HG03045 (cell line): ENCODE measurements around the gene UNCX.
"Not testable (repeated sequence)": the region's sequence is repeated elsewhere in the genome, so short reads cannot be mapped to it uniquely, and the experiment has no call there.

Experiments
- ATAC-seq: cut with Tn5 transposase; IDR thresholded peaks from one replicate; pipeline ENCODE4 v1.9.1; 2021; ENCODE audit warnings: mild to moderate bottlenecking, moderate library complexity; ENCODE audit not compliant: unreplicated experiment

Gene UNCX

DNA sequence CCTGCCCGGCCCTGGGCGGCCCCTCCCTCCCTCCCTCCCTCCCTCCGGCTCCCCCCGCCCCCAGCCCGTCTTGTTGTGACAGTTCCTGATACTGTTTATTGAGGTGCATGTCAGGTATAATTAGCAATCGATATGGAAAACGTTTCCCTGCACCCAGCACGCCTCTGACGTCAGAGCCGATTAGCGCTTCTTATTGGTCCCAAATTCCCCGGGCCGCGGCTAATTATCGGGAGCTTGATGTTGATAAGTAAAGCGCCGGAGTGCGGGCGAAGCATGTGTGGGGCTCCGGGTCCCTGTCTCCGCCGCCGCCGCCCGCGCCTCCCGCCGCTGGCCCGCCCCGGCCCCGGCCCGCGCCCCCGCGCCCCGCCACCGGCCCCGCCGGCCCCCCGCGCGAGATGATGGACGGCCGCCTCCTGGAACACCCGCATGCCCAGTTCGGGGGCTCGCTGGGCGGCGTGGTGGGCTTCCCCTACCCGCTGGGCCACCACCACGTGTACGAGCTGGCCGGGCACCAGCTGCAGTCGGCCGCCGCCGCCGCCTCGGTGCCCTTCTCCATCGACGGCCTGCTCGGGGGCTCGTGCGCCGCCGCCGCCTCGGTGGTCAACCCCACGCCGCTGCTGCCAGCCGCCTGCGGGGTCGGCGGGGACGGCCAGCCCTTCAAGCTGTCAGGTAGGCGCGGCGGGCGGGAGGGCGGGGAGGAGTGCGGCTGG, at the start of gene UNCX:
UNCX (plus strand) TSS at position 250 of the 710 bp plus-strand sequence; CDS start at position 396, 146 bp downstream.
- no peak for ATAC-seq

DNA sequence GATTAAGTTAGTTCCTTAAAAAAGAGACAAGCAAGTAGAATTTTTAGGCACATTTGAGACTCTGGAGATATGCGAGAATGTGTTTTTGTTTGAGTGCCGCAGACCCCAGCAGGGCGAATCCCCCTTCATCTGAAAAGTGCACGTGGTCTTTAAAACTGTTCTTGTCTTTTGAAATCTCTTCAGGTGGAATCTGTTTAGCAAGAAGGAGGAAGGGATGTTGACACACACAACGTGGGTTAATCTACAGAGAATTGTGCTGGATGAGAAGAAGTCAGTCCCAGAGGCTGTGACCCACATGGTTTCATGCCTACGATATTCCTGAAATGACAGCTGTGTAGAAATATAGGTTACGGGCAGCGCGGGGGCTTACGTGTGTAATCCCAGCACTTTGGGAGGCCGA, 45.5 kb upstream of the UNCX start:
- ATAC-seq = no peak

DNA sequence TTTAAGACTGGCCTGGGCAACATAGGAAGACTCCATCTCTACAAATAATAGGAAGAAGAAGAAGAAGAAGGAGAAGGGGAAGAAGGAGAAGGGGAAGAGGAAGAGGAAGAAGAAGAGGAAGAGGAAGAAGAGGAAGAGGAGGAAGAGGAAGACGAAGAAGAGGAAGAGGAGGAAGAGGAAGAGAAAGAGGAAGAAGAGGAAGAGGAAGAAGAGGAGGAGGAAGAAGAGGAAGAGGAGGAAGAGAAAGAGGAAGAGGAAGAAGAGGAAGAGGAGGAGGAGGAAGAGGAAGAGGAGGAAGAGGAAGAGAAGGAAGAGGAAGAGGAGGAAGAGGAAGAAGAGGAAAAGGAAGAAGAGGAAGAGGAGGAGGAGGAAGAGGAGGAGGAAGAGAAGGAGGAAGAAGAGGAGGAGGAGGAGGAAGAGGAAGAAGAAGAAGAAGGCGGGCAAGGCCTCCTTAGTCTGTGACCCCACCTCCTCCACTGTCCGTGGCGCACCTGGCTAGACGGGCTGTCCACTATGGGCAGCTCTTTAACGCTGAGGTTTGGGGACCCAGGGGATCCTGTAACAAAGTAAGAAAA, 43.9 kb upstream of the UNCX start:
- no peak for ATAC-seq

DNA sequence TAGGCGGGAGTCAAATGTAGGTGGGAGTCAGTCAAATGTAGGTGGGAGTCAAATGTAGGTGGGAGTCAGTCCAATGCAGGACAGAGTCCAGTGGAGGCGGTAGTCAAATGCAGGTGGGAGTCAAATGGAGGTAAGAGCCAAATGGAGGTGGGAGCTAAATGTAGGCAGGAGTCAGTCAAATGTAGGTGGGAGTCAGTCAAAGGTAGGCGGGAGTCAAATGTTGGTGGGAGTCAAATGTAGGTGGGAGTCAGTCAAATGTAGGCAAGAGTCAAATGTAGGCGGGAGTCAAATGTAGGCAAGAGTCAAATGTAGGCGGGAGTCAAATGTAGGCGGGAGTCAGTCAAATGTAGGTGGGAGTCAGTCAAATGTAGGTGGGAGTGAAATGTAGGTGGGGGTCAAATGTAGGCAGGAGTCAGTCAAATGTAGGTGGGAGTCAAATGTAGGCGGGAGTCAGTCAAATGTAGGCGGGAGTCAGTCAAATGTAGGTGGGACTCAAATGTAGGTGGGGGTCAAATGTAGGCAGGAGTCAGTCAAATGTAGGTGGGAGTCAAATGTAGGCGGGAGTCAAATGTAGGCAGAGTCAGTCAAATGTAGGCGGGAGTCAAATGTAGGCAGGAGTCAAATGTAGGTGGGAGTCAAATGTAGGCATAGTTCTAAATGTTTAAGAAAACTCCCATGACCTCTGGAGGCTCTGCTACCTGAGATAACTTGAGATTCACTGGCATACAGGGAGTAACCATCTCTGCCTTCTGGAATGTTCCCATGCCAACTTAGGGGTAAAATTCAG, 42.5 kb upstream of the UNCX start:
- no peak for ATAC-seq

DNA sequence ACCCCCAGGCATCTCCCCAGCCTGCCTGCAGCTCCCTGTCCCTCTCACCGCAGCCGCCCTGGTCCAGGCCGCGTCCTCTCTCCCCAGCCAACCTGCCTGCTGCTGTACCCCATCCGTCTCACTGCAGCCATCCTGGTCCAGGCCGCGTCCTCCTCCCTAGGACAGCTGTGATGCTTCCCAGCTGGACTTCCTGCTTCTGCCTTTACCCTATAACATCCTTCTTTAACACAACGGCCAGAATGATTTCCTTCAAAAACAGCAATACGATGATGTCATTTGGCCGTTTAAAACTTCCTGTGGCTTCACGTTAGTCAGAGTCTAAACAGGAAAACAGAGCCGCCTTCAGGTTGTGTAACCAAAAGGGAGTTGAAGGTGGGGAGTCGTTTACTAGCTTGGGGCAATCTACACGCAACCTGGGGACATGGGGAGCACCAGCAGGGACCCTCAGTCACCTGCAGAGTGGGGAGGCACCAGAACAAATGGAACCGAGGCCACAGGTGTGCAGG, 40.4 kb upstream of the UNCX start:
- ATAC-seq = no peak

DNA sequence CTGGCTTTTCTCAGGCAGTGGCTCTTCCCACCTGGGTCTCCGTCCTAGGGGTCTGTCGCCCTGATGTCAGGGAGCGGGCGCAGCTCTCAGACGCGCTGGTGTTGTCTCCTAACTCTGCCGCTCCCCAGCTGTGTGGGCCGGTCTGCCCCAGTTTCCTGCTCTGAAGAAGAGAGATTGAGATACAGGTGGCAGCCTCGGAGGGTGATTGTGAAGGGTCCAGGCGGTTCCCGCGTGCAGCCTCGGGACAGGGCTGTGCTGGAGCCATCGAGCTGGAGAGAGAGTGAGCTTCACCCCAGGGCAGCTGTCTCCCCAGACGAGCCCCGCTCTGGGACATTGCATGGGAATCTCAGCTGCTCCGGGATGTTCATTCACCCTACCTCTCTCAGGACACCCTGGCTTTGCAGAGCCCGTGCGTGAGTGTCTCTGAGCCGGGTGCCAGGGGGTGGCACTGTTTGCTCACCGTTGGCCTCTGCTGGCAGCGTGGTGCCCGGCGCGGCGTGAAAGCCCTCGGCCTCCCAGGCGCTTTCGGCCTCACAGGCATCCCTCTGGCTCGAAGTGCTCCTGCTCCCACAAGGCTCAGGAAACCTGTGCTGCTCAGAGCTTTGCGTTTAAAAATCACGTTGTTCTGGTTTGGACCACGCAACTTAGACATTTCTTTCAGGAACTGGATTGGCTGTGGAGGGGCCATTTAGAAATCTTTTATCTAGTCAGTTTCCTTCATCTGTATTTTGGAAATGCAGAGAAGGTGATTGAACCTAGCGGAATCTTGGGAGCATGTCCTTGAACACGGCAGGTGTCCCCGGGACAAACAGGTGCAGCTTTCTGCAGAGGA, 38.9 kb upstream of the UNCX start:
- no peak for ATAC-seq

DNA sequence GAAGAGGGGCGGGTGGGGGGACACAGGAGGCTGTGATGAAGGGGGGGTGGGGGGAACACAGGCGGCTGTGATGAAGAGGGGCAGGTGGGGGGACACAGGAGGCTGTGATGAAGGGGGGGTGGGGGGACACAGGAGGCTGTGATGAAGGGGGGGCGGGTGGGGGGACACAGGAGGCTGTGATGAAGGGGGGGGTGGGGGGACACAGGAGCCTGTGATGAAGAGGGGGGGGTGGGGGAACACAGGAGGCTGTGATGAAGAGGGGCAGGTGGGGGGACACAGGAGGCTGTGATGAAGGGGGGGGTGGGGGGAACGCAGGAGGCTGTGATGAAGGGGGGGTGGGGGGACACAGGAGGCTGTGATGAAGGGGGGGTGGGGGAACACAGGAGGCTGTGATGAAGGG, 36.2 kb upstream of the UNCX start:
- ATAC-seq = not testable (repeated sequence)

DNA sequence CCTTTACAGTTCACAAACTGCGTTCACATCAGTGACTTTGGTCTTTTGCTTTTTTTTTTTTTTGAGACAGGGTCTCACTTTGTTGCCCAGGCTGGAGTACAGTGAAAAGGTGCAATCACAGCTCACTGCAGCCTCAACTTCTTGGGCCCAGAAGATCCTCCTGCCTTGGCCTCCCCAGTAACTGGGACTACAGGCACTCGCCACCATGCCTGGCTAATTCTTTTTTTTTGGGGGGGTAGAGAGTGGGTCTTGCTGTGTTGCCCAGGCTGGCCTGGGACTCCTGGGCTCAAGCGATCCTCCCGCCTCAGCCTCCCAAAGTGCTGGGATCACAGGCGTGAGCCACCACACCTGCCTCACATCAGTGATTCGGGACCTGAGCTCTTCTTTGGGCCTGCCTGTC, 35.7 kb upstream of the UNCX start:
- ATAC-seq = no peak

DNA sequence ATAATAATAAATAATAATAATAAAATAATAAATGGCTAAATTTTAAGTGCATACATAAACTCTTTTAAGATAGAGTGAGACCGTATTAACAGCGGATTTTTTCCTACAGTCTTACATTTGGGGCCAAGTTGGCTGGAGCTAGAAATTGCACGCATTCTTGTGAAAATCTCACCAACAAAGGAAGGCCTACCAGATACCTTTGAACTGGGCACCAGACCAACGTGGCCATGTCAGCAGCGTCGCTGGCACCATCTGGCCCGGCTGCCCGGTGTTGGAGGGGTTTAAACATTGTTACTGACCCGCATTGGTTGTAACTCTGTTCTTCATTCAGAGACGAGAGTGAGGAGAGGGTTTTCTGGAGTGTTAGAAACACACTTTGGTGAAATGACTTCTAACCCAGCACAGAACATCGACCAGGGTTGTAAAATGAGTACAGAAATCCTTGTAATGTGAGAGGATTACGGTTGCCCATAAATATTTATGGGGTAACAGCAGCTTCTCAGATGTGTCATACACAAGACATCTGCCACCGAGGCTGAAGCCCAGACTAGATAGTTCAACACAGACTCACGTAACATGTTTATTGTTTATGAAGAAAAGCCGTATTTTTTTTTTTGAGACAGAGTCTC, 34.6 kb upstream of the UNCX start:
- no peak for ATAC-seq

DNA sequence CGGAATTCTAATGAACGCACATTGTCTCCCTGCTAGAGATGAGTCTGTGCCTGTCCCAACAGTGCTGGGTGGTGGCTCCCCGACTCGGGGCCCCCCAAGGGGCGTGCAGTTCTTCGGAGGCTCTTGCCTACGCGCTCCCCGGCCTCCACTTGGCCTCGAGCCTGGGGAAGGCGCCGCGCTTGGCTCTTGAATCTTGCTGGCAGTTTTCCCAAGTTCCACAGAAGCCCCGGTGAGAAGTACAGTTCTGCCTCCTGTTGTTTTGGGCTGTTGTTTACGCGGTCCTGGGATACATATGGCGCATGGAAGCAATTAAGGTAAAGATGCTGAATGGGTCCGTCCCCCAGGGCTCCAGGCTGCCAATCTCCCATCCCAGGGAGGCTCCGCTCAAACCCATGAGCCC, 32.6 kb upstream of the UNCX start:
- ATAC-seq = no peak

DNA sequence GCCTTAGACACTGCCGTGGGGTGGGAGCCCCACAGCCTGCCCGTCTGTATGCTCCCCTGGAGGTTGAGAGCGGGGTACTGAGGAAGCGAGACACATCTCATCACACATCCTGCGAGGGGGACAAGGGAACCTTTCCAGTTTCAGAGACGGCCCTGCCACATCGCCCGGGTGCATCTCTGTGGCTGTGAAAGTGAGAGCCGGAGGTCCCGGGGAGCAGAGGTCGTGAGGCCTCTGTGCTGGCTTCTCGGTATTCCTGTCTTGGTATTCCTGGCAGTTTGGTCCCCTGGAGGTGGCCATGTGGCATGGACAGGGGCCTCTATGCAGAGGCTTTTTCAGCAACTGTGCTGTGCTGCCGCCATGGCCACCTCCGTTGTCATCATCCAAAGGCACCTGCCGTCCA, 30.8 kb upstream of the UNCX start:
- ATAC-seq = no peak

DNA sequence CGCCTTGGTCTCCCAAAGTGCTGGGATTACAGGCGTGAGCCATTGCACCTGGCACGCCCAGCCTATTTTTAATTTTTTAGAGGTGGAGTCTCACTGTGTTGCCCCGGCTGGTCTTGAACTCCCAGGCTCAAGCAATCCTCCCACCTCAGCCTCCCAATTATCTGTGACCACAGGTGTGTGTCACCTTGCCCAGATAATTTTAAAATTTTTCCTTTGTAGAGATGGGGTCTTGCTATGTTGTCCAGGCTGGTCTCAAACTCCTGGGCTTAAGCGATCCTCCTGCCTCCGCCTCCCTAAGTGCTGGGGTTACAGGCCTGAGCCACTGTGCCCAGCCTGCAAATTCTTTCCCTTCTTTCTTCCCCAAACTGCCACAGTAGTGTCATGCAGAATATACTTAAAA, 29.8 kb upstream of the UNCX start:
- ATAC-seq = not testable (repeated sequence)

DNA sequence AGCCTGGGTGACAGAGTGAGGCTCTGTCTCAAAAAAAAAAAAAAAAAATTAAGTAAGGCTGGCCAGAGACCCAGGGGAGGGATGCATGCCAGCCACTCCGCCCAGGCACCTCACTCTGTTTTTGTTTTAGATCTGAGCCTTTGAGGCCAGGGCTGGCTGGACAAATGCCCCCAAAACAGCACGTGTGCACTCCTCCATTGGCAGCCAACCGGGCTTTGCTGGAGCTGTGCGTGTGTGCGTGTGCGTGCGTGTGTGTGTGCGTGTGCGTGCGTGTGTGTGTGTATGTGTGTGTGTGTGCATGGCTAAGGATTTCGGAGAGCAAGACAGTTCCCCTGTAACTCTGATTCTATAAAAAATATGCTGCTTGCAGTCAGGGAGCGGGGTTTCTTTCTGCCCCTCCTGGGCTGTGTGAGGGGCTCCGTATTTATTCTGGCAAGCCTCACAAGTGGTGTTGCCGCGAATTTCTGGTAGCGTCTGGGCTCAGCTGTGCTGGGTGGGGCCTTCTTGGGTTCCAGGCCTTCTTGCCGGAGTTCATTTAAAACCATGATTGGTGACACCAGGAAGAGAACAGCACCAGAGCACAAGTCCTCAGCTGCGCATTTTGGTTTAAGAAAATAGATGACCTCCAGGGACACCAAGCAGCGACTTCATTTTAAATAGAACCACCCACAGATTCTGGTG, 28.1 kb upstream of the UNCX start:
- no peak for ATAC-seq

DNA sequence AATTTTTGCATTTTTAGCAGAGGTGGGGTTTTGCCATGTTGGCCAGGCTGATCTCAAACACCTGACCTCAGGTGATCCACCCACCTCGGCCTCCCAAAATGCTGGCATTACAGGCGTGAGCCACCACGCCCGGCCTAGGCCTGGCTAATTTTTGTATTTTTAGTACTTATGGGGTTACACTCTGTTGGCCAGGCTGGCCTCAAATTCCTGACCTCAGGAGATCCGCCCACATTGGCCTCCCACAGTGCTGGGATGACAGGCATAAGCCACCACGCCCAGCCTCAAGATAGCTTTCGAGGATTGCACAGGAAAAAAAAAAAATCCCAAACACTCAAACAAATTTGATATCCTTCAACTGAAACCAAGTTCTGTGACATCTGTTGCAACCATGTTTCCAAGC, 26.9 kb upstream of the UNCX start:
- not testable (repeated sequence) for ATAC-seq

DNA sequence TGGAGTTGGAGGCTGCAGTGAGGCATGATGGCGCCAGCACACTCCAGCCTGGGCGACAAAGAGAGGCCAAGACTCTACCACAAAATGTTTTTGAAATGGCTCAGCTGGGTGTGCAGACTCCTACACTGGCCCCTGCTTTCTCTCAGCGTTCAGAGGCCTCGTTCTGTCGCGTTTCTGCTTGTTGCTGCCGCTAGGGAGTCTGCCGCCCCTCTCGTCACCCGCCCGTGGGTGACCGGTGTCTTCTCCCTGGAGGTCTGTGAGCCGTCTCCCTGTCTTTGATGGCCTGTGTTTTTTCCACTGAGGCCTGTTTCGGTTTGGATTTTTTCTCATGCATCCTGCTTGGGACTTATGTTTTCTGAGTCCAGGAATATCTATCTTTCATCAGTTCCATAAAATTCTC, 23.6 kb upstream of the UNCX start:
- ATAC-seq = no peak

DNA sequence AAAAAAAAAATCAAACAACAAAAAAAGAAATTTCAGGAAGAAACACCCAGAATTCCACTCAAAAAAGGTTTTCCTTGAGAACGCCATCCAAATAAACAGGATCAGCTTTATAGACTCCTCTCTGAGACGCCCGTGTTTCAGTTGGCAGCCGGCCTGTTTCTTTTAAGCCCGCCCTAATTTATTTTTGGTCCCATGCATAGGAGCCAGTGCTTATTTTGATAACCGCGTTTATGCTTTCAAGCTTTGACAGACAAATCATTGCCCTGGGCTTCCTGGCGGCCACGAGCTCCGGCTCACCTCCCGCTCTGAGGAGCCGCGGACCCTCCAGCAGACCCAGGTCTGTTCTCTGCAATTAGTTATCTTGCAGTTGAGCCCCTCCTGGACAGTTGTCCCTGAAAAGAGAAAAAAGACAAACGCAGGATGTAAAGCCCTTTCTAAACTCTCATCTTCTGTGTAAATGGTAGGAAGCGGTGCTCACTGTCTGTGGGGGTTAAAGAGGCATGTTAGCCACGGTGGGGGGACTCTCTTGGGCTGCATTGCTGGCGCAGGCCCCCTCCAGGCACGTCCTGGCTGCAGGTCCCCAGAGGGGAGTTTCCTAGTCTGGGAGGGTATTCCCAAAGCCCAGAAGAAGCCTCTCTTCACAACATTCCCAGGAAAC, 22.2 kb upstream of the UNCX start:
- no peak for ATAC-seq

DNA sequence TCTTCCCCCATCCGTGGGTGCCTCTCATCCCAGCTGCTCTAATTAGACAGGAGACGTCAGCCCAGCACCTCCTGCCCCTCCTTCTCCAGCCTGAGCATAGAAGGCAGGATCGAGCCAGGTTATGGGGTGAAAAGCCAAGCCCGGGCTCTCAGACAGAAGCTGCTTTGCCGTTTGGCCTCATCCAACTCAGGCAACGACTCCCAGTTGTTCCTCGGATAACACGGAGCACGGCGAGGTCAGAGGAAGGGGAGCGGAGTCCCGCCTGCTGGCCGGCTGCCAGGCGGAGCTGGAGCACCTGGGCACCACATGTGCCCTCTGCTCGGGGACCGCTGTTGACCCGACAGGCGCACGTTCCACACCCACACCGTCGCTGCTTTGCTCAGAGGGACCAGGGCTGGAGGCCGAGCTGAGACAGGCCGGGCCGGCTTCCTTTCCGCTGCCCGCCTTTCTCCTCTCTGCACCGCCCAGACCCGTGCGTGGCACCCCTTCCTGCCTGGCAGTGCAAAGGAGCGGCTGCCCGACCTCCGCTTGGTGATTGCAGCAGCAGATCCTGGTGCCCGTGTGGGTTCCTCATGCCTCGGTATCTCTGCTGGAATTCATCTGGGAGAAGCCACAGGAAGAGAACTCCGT, 21.6 kb upstream of the UNCX start:
- no peak for ATAC-seq

DNA sequence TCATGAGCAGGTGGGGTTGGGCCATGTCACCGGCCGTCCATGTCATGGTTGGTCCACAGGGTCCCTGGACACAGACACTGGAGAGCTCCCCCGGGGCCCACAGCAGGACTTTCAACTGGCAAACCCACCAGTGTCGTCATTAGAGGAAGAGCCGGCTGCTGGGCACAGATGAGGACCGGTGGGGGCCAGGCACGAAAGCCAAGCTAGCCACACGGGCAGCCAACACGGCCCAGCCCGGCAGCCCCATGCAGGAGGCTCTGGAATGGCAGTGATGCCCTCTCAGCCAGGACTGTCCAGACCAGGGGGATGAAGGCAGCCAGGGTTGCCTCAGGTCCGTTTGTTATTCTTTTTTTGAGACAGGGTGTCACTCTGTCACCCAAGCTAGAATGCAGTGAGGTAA, 21.1 kb upstream of the UNCX start:
- no peak for ATAC-seq

DNA sequence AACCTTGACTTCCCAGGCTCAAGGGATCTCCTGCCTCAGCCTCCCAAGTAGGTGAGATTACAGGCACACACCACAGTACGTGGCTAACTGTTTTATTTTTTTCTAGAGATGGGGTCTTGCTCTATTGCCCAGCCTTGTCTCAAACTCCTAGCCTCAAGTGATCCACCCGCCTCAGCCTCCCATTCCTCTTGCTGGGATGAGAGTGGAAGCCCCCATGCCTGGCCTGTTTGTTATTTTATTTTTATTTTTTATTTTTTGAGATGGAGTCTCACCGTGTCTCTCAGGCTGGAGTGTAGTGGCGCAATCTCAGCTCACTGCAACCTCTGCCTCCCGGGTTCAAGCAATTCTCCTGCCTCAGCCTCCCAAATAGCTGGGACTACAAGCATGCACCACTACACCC, 20.6 kb upstream of the UNCX start:
- ATAC-seq = not testable (repeated sequence)
